Kidney glomerular epithelial cell (primary cell): Measurements from ENCODE around the gene MYBL2.

ENCODE experiments used
- DNase-seq: peaks from one replicate; lab custom pipeline; 2025; lab: John Stamatoyannopoulos, UW

Gene MYBL2

GRCh38 chr20:43723735-43724134 lies 56.8 kb downstream of the MYBL2 start:
- no peak for DNase-seq

GRCh38 chr20:43724383-43724782 lies 57.5 kb downstream of the MYBL2 start:
- no peak for DNase-seq

- DNase-seq: no peak
These were observed 58.8 kb downstream of the MYBL2 start for GRCh38 chr20:43725666-43726065.

GRCh38 chr20:43726333-43726732 lies 59.4 kb downstream of the MYBL2 start:
- DNase-seq: no peak

- no peak for DNase-seq
These were observed 60.0 kb downstream of the MYBL2 start, which contains the start of gene GTSF1L for GRCh38 chr20:43726811-43727338. Gene GTSF1L (minus strand): TSS chr20:43727002. CDS start chr20:43726694, 308 bp downstream.

GRCh38 chr20:43727980-43728590 lies 61.2 kb downstream of the MYBL2 start:
- no peak for DNase-seq

GRCh38 chr20:43728686-43729255 lies 61.9 kb downstream of the MYBL2 start:
- DNase-seq: no peak

- no peak for DNase-seq
These were observed 64.6 kb downstream of the MYBL2 start for GRCh38 chr20:43731469-43731868.

GRCh38 chr20:43731927-43732326 lies 65.0 kb downstream of the MYBL2 start:
- no peak for DNase-seq

- DNase-seq: no peak
These were observed 69.8 kb downstream of the MYBL2 start for GRCh38 chr20:43736588-43737158.

- DNase-seq: no peak
These were observed 71.0 kb downstream of the MYBL2 start for GRCh38 chr20:43737925-43738324.

GRCh38 chr20:43739148-43739749 lies 72.3 kb downstream of the MYBL2 start:
- DNase-seq: no peak

- no peak for DNase-seq
These were observed 73.7 kb downstream of the MYBL2 start for GRCh38 chr20:43740642-43741041.

GRCh38 chr20:43744151-43744611 lies 77.3 kb downstream of the MYBL2 start:
- DNase-seq: no peak

- DNase-seq: no peak
These were observed 78.2 kb downstream of the MYBL2 start for GRCh38 chr20:43744966-43745730.

- no peak for DNase-seq
These were observed 79.6 kb downstream of the MYBL2 start for GRCh38 chr20:43746344-43747137.

GRCh38 chr20:43748274-43748673 lies 81.4 kb downstream of the MYBL2 start:
- DNase-seq: no peak

- DNase-seq: peak; percentile 8
These were observed 82.9 kb downstream of the MYBL2 start for GRCh38 chr20:43749734-43750294.

GRCh38 chr20:43750774-43751166 lies 83.9 kb downstream of the MYBL2 start:
- no peak for DNase-seq

GRCh38 chr20:43751167-43752050 lies 84.5 kb downstream of the MYBL2 start:
- peak; percentile 16 for DNase-seq
